Measurements from ENCODE around the gene LRRC4. TPM values are rescaled to one million over a fixed set of nuclear protein-coding genes. Genes with fewer than 3 reads are reported as not detected.
A peak's percentile ranks its signal among the peaks of the same experiment; 100 is the strongest.

LRRC4 gene
- total and polyA plus RNA-seq, 5 donors, result 3.5 to 13.8 (median 5.6) TPM

- peaks cover 1% of the 10 kb centered on the region for H3K4me1 ChIP-seq (ENCODE audit: control insufficient read depth, insufficient read depth, low read length)
- ATAC-seq, result no peak
- H3K27me3 ChIP-seq (ENCODE audit: control insufficient read depth, insufficient read depth), result no peaks in the 10 kb centered on the region
- no peak overlapping the region for H3K4me3 ChIP-seq (ENCODE audit: low read length)
- intact Hi-C loops (cut with DNase I), result no loop called here
- no peaks in the 10 kb centered on the region for H3K9me3 ChIP-seq (ENCODE audit: control insufficient read depth, low read length)
- no peak overlapping the region for H3K27ac ChIP-seq (ENCODE audit: low read length)
- 97% methylated on average over 17 of the region's 17 CpGs for WGBS
- DNase-seq, result no peak
These were observed 1.7 kb downstream of the LRRC4 start for GRCh38 chr7:128029405-128029995.

DNA sequence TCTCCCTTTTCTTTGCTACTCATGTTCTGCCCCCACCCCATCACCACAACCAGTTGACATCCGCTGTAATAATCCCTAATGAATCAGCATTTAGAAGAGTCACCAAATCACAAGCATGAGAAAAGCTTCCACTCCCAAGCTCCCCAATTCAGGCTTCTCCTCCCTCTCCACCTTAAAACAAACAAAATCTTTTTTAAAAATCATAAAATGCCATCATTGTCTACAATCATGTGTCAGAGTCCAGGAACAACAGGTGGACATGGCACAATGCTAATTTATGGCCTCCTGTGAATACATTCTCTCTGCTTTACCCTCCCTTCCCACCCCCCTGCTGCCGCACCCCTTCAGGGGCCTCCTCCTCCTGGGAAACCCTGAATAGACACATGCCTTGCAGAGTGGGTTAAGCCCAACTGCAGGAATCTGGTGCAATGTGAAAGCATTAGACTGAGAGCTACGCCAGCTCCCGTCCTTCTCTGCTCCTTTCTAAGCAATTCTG, 3.7 kb downstream of the LRRC4 start:
- WGBS, result 58% methylated on average over 4 of the region's 4 CpGs
- H3K27me3 ChIP-seq (ENCODE audit: control insufficient read depth, insufficient read depth), result no peaks in the 10 kb centered on the region
- H3K27ac ChIP-seq (ENCODE audit: low read length), result no peak overlapping the region
- H3K4me1 ChIP-seq (ENCODE audit: control insufficient read depth, insufficient read depth, low read length), result peaks cover under 1% of the 10 kb centered on the region
- H3K4me3 ChIP-seq (ENCODE audit: low read length), result peak overlapping the region; percentile 2
- DNase-seq, result no peak
- no peaks in the 10 kb centered on the region for H3K9me3 ChIP-seq (ENCODE audit: control insufficient read depth, low read length)
- no peak for ATAC-seq
- intact Hi-C loops (cut with DNase I), result no loop called here

GRCh38 chr7:128026551-128026950, 4.7 kb downstream of the LRRC4 start:
- intact Hi-C loops (cut with DNase I), result no loop called here
- 59% methylated on average over 2 of the region's 2 CpGs for WGBS

GRCh38 chr7:128025819-128026218, 5.4 kb downstream of the LRRC4 start:
- ATAC-seq, result peak in 1 of 2 donors; percentile 19
- WGBS, result 55% methylated on average over 2 of the region's 2 CpGs
- Histone ChIP-seq H3K27ac (ENCODE audit: low read length) (no peak overlapping the region), H3K4me1 (ENCODE audit: control insufficient read depth, insufficient read depth, low read length) (no peaks in the 10 kb centered on the region), H3K4me3 (ENCODE audit: low read length) (no peak overlapping the region), H3K27me3 (ENCODE audit: control insufficient read depth, insufficient read depth) (no peaks in the 10 kb centered on the region), H3K9me3 (ENCODE audit: control insufficient read depth, low read length) (no peaks in the 10 kb centered on the region)
- intact Hi-C loops (cut with DNase I), result no loop called here
- no peak for DNase-seq

More at GRCh38 chr7:128026551-128026950, 4.7 kb downstream of the LRRC4 start:
- Histone ChIP-seq H3K4me1 (ENCODE audit: control insufficient read depth, insufficient read depth, low read length) (no peaks in the 10 kb centered on the region), H3K27ac (ENCODE audit: low read length) (no peak overlapping the region), H3K27me3 (ENCODE audit: control insufficient read depth, insufficient read depth) (no peaks in the 10 kb centered on the region), H3K4me3 (ENCODE audit: low read length) (no peak overlapping the region), H3K9me3 (ENCODE audit: control insufficient read depth, low read length) (no peaks in the 10 kb centered on the region)
- ATAC-seq (no peak), DNase-seq (no peak)

DNA sequence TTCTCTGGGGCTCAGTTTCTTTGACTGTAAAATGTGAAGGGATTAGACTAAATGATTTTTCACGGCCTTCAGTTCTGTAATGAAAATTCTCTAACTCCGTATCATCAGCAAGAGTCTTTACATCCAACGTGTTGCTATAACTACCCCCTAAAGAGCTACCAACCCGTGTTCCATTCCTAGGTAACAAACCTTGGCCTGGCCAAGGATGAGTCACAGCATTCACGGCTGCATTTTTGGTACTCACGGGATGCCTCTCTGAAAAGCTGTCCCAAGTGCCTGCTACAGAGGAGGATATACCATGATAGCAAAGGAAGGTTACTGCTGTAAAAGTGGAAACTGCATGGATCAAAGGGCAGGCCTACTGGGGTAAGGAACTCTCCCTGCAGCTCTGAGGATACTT, 5.9 kb downstream of the LRRC4 start:
- no peak for DNase-seq
- H3K27me3 ChIP-seq (ENCODE audit: control insufficient read depth, insufficient read depth), result no peaks in the 10 kb centered on the region
- intact Hi-C loops (cut with DNase I), result no loop called here
- 77% methylated on average over 6 of the region's 6 CpGs for WGBS
- H3K9me3 ChIP-seq (ENCODE audit: control insufficient read depth, low read length), result no peaks in the 10 kb centered on the region
- ATAC-seq, result no peak
- no peaks in the 10 kb centered on the region for H3K4me1 ChIP-seq (ENCODE audit: control insufficient read depth, insufficient read depth, low read length)
- H3K27ac ChIP-seq (ENCODE audit: low read length), result no peak overlapping the region
- no peak overlapping the region for H3K4me3 ChIP-seq (ENCODE audit: low read length)

- Histone ChIP-seq H3K4me3 (ENCODE audit: low read length) (no peak overlapping the region), H3K9me3 (ENCODE audit: control insufficient read depth, low read length) (no peaks in the 10 kb centered on the region), H3K4me1 (ENCODE audit: control insufficient read depth, insufficient read depth, low read length) (no peaks in the 10 kb centered on the region), H3K27ac (ENCODE audit: low read length) (no peak overlapping the region), H3K27me3 (ENCODE audit: control insufficient read depth, insufficient read depth) (no peaks in the 10 kb centered on the region)
- ATAC-seq, result no peak
- no peak for DNase-seq
- WGBS, result 88% methylated on average over 3 of the region's 3 CpGs
- intact Hi-C loops (cut with DNase I), result no loop called here
These were observed 7.1 kb downstream of the LRRC4 start for GRCh38 chr7:128024151-128024550.

- 74% methylated on average over 6 of the region's 6 CpGs for WGBS
- no peak for DNase-seq
- no peaks in the 10 kb centered on the region for H3K9me3 ChIP-seq (ENCODE audit: control insufficient read depth, low read length)
- peak in 1 of 2 donors; percentile 23 for ATAC-seq
- intact Hi-C loops (cut with DNase I), result no loop called here
- no peak overlapping the region for H3K4me3 ChIP-seq (ENCODE audit: low read length)
- no peak overlapping the region for H3K27ac ChIP-seq (ENCODE audit: low read length)
- no peaks in the 10 kb centered on the region for H3K27me3 ChIP-seq (ENCODE audit: control insufficient read depth, insufficient read depth)
- H3K4me1 ChIP-seq (ENCODE audit: control insufficient read depth, insufficient read depth, low read length), result peaks cover 4% of the 10 kb centered on the region
These were observed 8.4 kb downstream of the LRRC4 start for GRCh38 chr7:128022631-128023532.

GRCh38 chr7:128021366-128021765, 9.9 kb downstream of the LRRC4 start:
- Histone ChIP-seq H3K9me3 (ENCODE audit: control insufficient read depth, low read length) (no peaks in the 10 kb centered on the region), H3K27ac (ENCODE audit: low read length) (no peak overlapping the region), H3K4me1 (ENCODE audit: control insufficient read depth, insufficient read depth, low read length) (peaks cover 4% of the 10 kb centered on the region), H3K4me3 (ENCODE audit: low read length) (no peak overlapping the region), H3K27me3 (ENCODE audit: control insufficient read depth, insufficient read depth) (no peaks in the 10 kb centered on the region)
- ATAC-seq, result no peak
- WGBS, result 96% methylated on average over 2 of the region's 2 CpGs
- intact Hi-C loops (cut with DNase I), result no loop called here
- DNase-seq, result no peak

DNA sequence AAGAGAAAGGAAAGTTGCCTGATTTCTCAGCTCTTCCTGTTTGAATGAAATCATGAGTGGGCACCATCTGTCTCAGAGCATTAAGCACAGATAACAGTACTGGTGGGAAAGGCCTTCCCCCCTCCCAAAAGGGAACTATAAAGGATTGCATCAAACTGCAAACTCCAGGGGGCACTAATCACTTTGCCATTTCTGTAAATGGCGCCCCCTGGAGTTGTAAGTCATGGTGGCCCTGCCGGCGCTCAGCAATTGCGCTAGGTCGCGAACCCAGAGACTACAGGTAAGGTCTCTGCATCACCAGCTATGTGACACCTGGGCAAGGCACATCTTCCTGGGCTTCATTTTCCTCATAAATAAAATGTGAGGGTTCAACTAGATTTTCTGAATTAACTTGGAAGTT, 11.1 kb downstream of the LRRC4 start:
- Histone ChIP-seq H3K27me3 (ENCODE audit: control insufficient read depth, insufficient read depth) (no peaks in the 10 kb centered on the region), H3K9me3 (ENCODE audit: control insufficient read depth, low read length) (no peaks in the 10 kb centered on the region), H3K4me3 (ENCODE audit: low read length) (no peak overlapping the region), H3K27ac (ENCODE audit: low read length) (no peak overlapping the region), H3K4me1 (ENCODE audit: control insufficient read depth, insufficient read depth, low read length) (peaks cover 4% of the 10 kb centered on the region)
- no peak for ATAC-seq
- DNase-seq, result no peak
- intact Hi-C loops (cut with DNase I), result no loop called here
- 89% methylated on average over 6 of the region's 6 CpGs for WGBS

GRCh38 chr7:128019288-128019687, 11.9 kb downstream of the LRRC4 start:
- H3K27ac ChIP-seq (ENCODE audit: low read length), result no peak overlapping the region
- peaks cover 4% of the 10 kb centered on the region for H3K4me1 ChIP-seq (ENCODE audit: control insufficient read depth, insufficient read depth, low read length)
- no peaks in the 10 kb centered on the region for H3K9me3 ChIP-seq (ENCODE audit: control insufficient read depth, low read length)
- WGBS, result 78% methylated on average over 3 of the region's 3 CpGs
- no peaks in the 10 kb centered on the region for H3K27me3 ChIP-seq (ENCODE audit: control insufficient read depth, insufficient read depth)
- intact Hi-C loops (cut with DNase I), result no loop called here
- ATAC-seq, result no peak
- no peak overlapping the region for H3K4me3 ChIP-seq (ENCODE audit: low read length)
- DNase-seq, result no peak

Data from right cardiac atrium (tissue), 5 donors.